ENCODE results near the gene CENPP.
"Not testable (repeated sequence)": the region's sequence is repeated elsewhere in the genome, so short reads cannot be mapped to it uniquely, and the experiment has no call there.

The CENPP gene

GRCh38 chr9:92558612-92559374 lies 233.0 kb downstream of the CENPP start:
- no peak for DNase-seq

- no peak for DNase-seq
These were observed 235.9 kb downstream of the CENPP start for GRCh38 chr9:92561374-92562330.

GRCh38 chr9:92562461-92562967 lies 236.8 kb downstream of the CENPP start:
- DNase-seq: no peak

GRCh38 chr9:92563116-92564100 lies 237.7 kb downstream of the CENPP start:
- DNase-seq: no peak

GRCh38 chr9:92564504-92564903 lies 238.8 kb downstream of the CENPP start:
- DNase-seq: no peak

GRCh38 chr9:92564982-92565381 lies 239.2 kb downstream of the CENPP start:
- DNase-seq: no peak

GRCh38 chr9:92571871-92572270 lies 246.1 kb downstream of the CENPP start:
- not testable (repeated sequence) for DNase-seq

- DNase-seq: not testable (repeated sequence)
These were observed 247.9 kb downstream of the CENPP start for GRCh38 chr9:92573612-92574011.

GRCh38 chr9:92576175-92576574 lies 250.4 kb downstream of the CENPP start:
- DNase-seq: no peak

GRCh38 chr9:92589923-92590322 lies 264.2 kb downstream of the CENPP start:
- DNase-seq: no peak

- DNase-seq: no peak
These were observed 264.6 kb downstream of the CENPP start for GRCh38 chr9:92590377-92590776.

- DNase-seq: no peak
These were observed 266.8 kb downstream of the CENPP start for GRCh38 chr9:92592537-92592936.

GRCh38 chr9:92592946-92593861 lies 267.5 kb downstream of the CENPP start:
- DNase-seq: no peak

GRCh38 chr9:92595075-92595474 lies 269.3 kb downstream of the CENPP start:
- DNase-seq: not testable (repeated sequence)

GRCh38 chr9:92595930-92596329 lies 270.2 kb downstream of the CENPP start:
- no peak for DNase-seq

- DNase-seq: no peak
These were observed 272.6 kb downstream of the CENPP start for GRCh38 chr9:92598382-92598781.

GRCh38 chr9:92599938-92600461 lies 274.2 kb downstream of the CENPP start:
- no peak for DNase-seq

GRCh38 chr9:92600462-92601261 lies 274.9 kb downstream of the CENPP start:
- no peak for DNase-seq

- no peak for DNase-seq
These were observed 275.7 kb downstream of the CENPP start for GRCh38 chr9:92601451-92601850.

GRCh38 chr9:92602413-92602812 lies 276.7 kb downstream of the CENPP start:
- no peak for DNase-seq
